ENCODE data around the gene NIBAN1. TPM values are rescaled to one million over a fixed set of nuclear protein-coding genes. Genes with fewer than 3 reads are reported as not detected.

Gene NIBAN1
- total RNA-seq, 4 donors from 2014 or later: 13.4 to 23.9 (median 18.2) TPM

- H3K4me3 ChIP-seq: peak overlapping the region; percentile 85
- peak overlapping the region; percentile 82 for H3K27ac ChIP-seq
- no peaks in the 10 kb centered on the region for H3K27me3 ChIP-seq
- peaks cover 20% of the 10 kb centered on the region for H3K4me1 ChIP-seq
- H3K36me3 ChIP-seq: no peaks in the 10 kb centered on the region
- no peak for TF ChIP-seq EP300 (IDR thresholded peaks at IDR 0.05)
- peak in 1 of 2 donors; percentile 13 for TF ChIP-seq POLR2A (IDR thresholded peaks at IDR 0.05)
- no peak for TF ChIP-seq CTCF (IDR thresholded peaks at IDR 0.05)
- WGBS: 2% methylated on average over 39 of the region's 39 CpGs
- no peaks in the 10 kb centered on the region for H3K9me3 ChIP-seq
- peak in 1 of 2 donors; percentile 66 for DNase-seq (ENCODE audit: low spot score in 2 of 2)
Observed at GRCh38 chr1:184973272-184974055, 844 bp downstream of the NIBAN1 start.

GRCh38 chr1:184972315-184973055, 1.8 kb downstream of the NIBAN1 start:
- Histone ChIP-seq H3K9me3 (no peaks in the 10 kb centered on the region), H3K36me3 (no peaks in the 10 kb centered on the region), H3K27me3 (no peaks in the 10 kb centered on the region), H3K4me1 (peaks cover 20% of the 10 kb centered on the region), H3K4me3 (peak overlapping the region; percentile 85), H3K27ac (no peak overlapping the region)
- TF ChIP-seq EP300 (IDR thresholded peaks at IDR 0.05) (no peak), CTCF (IDR thresholded peaks at IDR 0.05) (no peak), POLR2AphosphoS5 (IDR thresholded peaks at IDR 0.05) (no peak), POLR2A (IDR thresholded peaks at IDR 0.05) (no peak)
- 35% methylated on average over 4 of the region's 4 CpGs for WGBS
- DNase-seq (ENCODE audit: low spot score in 2 of 2): no peak

- Histone ChIP-seq H3K27ac (no peak overlapping the region), H3K9me3 (no peaks in the 10 kb centered on the region), H3K4me1 (peaks cover 20% of the 10 kb centered on the region), H3K36me3 (no peaks in the 10 kb centered on the region), H3K4me3 (peak overlapping the region; percentile 85), H3K27me3 (no peaks in the 10 kb centered on the region)
- DNase-seq (ENCODE audit: low spot score in 2 of 2): no peak
- 89% methylated on average over 8 of the region's 8 CpGs for WGBS
- TF ChIP-seq POLR2A (IDR thresholded peaks at IDR 0.05) (no peak), CTCF (IDR thresholded peaks at IDR 0.05) (no peak), EP300 (IDR thresholded peaks at IDR 0.05) (no peak), POLR2AphosphoS5 (IDR thresholded peaks at IDR 0.05) (no peak)
Observed at GRCh38 chr1:184971522-184972265, 2.6 kb downstream of the NIBAN1 start.

- Histone ChIP-seq H3K4me3 (no peak overlapping the region), H3K27ac (no peak overlapping the region), H3K27me3 (no peaks in the 10 kb centered on the region), H3K4me1 (peaks cover 25% of the 10 kb centered on the region), H3K9me3 (no peaks in the 10 kb centered on the region), H3K36me3 (no peaks in the 10 kb centered on the region)
- DNase-seq (ENCODE audit: low spot score in 2 of 2): no peak
- TF ChIP-seq POLR2AphosphoS5 (IDR thresholded peaks at IDR 0.05) (no peak), POLR2A (IDR thresholded peaks at IDR 0.05) (no peak), CTCF (IDR thresholded peaks at IDR 0.05) (no peak), EP300 (IDR thresholded peaks at IDR 0.05) (no peak)
- WGBS: 61% methylated on average over 5 of the region's 5 CpGs
Observed at GRCh38 chr1:184970691-184971161, 3.6 kb downstream of the NIBAN1 start.

Measured in suprapubic skin (tissue), 4 donors.